Tibial artery (tissue), 4 donors: ENCODE measurements around the gene FUT7.

Experiments used
- DNase-seq, 2 donors: peaks; one replicate each; pipeline ENCODE4 v3.0.0-alpha.2; 2019
- H3K27ac ChIP-seq, 2 donors: fragments of 200-600 bp; sonication (generic) in 1 of 2; 1 replicate in 1 of 2; 2 replicates in 1 of 2; pipeline ENCODE4 v1.5.1; 2018 to 2019; ENCODE audit warnings: mild to moderate bottlenecking in 1 of 2
- H3K27me3 ChIP-seq, 2 donors: fragments of 200-600 bp; sonication (generic) in 1 of 2; one replicate each; pipeline versions ENCODE4 v1.5.1 to v1.6.0; 2016 to 2019
- H3K36me3 ChIP-seq, 3 donors: fragments of 200-600 bp; sonication (generic) in 2 of 3; one replicate each; pipeline ENCODE4 v1.5.1; 2016 to 2019; ENCODE audit warnings: mild to moderate bottlenecking in 2 of 3
- H3K4me1 ChIP-seq, 4 donors: fragments of 200-600 bp; sonication (generic) in 2 of 4; 1 replicate in 3 of 4; 2 replicates in 1 of 4; pipeline ENCODE4 v1.5.1; 2016 to 2019
- H3K4me3 ChIP-seq, 2 donors: fragments of 200-600 bp; sonication (generic) in 1 of 2; 1 replicate in 1 of 2; 2 replicates in 1 of 2; pipeline ENCODE4 v1.5.1; 2018 to 2019; ENCODE audit warnings: mild to moderate bottlenecking in 2 of 2
- H3K9me3 ChIP-seq, 3 donors: fragments of 200-600 bp; sonication (generic) in 1 of 3; one replicate each; pipeline ENCODE4 v1.5.1; 2016 to 2019
- intact Hi-C: fragments of 100-400 bp; cut with DNase I; formaldehyde crosslinking; loops from one replicate; pipeline ENCODE4 v1.15.0; 2023; ENCODE audit warnings: low total_unique reads
- TF ChIP-seq, protein P1 (sequence below), 2 experiments: fragments of 200-600 bp in 1 of 2; fragments of 450-650 bp in 1 of 2; IDR thresholded peaks; one replicate each; pipeline ENCODE4 v1.5.1; 2017 to 2019; ENCODE audit warnings: antibody characterized with exemption in 2 of 2, mild to moderate bottlenecking in 1 of 2, moderate library complexity in 1 of 2

FUT7 gene

DNA sequence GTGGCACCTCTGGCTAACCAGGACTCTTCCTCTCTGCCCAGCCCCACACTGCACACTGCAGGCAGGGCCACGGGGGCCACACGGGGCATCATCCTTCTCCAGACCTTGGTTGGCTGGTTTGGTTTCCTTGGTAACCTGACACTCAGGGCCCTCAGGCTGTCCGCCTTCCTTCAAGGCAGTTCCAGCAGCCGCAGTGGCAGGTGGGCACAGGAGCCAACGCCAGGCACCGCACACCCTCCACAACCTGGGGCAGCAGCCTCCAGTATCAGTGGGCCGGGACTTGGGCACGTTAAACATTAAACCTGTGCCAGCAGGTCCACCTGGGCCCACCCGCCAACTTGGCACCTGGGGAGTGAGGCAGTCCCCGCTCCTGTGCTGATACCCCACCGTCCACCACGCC is 12.1 kb upstream of the FUT7 start:
- Histone ChIP-seq H3K4me1 (peaks cover 0 to 43% (median 21%) of the 10 kb centered on the region in 4 donors), H3K27ac (no peak overlapping the region), H3K4me3 (peak overlapping the region; percentile 54 to 57), H3K36me3 (peaks cover 5 to 22% (median 21%) of the 10 kb centered on the region in 3 donors), H3K9me3 (no peaks in the 10 kb centered on the region), H3K27me3 (peaks cover 0 to 26% of the 10 kb centered on the region in 2 donors)
- intact Hi-C loops: loop anchor here (5.0 kb wide), 1 partner anchor 33 kb away; the partner anchor contains the start of gene UAP1L1
- no peak for DNase-seq
- TF ChIP-seq, protein P1, sequence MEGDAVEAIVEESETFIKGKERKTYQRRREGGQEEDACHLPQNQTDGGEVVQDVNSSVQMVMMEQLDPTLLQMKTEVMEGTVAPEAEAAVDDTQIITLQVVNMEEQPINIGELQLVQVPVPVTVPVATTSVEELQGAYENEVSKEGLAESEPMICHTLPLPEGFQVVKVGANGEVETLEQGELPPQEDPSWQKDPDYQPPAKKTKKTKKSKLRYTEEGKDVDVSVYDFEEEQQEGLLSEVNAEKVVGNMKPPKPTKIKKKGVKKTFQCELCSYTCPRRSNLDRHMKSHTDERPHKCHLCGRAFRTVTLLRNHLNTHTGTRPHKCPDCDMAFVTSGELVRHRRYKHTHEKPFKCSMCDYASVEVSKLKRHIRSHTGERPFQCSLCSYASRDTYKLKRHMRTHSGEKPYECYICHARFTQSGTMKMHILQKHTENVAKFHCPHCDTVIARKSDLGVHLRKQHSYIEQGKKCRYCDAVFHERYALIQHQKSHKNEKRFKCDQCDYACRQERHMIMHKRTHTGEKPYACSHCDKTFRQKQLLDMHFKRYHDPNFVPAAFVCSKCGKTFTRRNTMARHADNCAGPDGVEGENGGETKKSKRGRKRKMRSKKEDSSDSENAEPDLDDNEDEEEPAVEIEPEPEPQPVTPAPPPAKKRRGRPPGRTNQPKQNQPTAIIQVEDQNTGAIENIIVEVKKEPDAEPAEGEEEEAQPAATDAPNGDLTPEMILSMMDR (IDR thresholded peaks at IDR 0.05): no peak

DNA sequence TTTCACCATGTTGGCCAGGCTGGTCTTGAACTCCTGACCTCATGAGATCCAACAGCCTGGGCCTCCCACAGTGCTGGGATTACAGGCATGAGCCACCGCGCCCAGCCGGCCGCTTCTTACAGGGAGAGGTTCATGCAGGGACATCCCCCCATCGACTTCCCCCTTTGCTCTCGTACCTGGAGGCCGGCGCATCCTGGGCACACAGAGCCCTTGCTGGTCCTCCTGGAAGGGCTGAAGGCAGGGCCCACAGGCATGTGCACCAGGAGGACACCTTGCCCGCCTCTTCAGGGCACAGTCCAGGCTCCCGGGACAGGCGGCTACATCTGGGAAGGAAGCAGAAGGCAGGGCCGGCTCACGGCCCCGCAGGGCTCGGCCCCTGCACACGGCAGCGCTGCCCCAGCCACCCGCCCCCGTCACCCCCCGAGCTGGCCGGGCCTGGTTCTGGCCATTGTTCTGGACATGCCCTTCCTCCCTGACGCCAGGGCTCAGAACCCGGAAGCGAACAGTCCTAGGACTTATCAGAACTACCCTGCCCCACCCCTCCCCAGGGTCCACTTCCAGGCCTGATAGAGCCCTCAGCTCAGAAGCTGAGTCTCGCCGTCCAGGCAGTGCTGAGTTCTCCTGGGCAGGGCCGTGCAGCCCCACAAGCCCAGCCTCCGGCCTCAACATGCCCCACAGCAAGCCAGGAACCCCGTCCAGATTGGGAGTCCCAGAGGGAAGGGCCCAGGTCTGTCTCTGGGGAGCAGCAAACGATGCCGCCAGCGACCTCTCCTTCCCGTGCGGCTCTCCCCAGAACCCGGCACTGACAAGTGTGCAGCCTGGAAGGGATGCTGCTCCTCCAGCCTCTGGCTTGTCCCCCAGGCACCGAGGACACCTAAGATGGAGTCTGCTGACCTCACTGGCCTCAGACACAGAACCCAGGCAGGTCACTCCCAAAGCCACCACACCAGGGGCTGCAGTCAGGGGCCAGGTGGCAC is 11.2 kb upstream of the FUT7 start:
- DNase-seq: no peak
- Histone ChIP-seq H3K4me3 (peak overlapping the region in 1 of 2 donors; percentile 54), H3K27me3 (peaks cover 0 to 16% of the 10 kb centered on the region in 2 donors), H3K36me3 (peaks cover 5 to 31% (median 22%) of the 10 kb centered on the region in 3 donors), H3K27ac (no peak overlapping the region), H3K9me3 (no peaks in the 10 kb centered on the region), H3K4me1 (peaks cover 0 to 33% (median 21%) of the 10 kb centered on the region in 4 donors)
- TF ChIP-seq, protein P1 (IDR thresholded peaks at IDR 0.05): no peak
- intact Hi-C loops: loop anchor here (5.0 kb wide), 1 partner anchor 34 kb away; the partner anchor contains the start of gene UAP1L1

GRCh38 chr9:137041124-137041523 is 9.2 kb upstream of the FUT7 start:
- H3K27me3 ChIP-seq: peaks cover 0 to 4% of the 10 kb centered on the region in 2 donors
- H3K4me1 ChIP-seq: peaks cover 0 to 27% (median 16%) of the 10 kb centered on the region in 4 donors
- intact Hi-C loops: loop anchor here (5.0 kb wide), 1 partner anchor 36 kb away; the partner anchor contains the start of gene UAP1L1
- no peak overlapping the region for H3K4me3 ChIP-seq
- DNase-seq: no peak
- peaks cover 5 to 41% (median 22%) of the 10 kb centered on the region in 3 donors for H3K36me3 ChIP-seq
- H3K27ac ChIP-seq: no peak overlapping the region
- no peaks in the 10 kb centered on the region for H3K9me3 ChIP-seq
- TF ChIP-seq, protein P1 (IDR thresholded peaks at IDR 0.05): no peak

GRCh38 chr9:137040568-137040967 is 8.7 kb upstream of the FUT7 start:
- peaks cover 0 to 26% (median 13%) of the 10 kb centered on the region in 4 donors for H3K4me1 ChIP-seq
- intact Hi-C loops: loop anchor here (5.0 kb wide), 1 partner anchor 37 kb away; the partner anchor contains the start of gene UAP1L1
- DNase-seq: no peak
- no peak overlapping the region for H3K4me3 ChIP-seq
- H3K9me3 ChIP-seq: no peaks in the 10 kb centered on the region
- peaks cover 5 to 41% (median 22%) of the 10 kb centered on the region in 3 donors for H3K36me3 ChIP-seq
- H3K27me3 ChIP-seq: peaks cover 0 to 10% of the 10 kb centered on the region in 2 donors
- H3K27ac ChIP-seq: no peak overlapping the region
- TF ChIP-seq, protein P1 (IDR thresholded peaks at IDR 0.05): no peak

- no peak overlapping the region for H3K27ac ChIP-seq
- no peaks in the 10 kb centered on the region for H3K9me3 ChIP-seq
- intact Hi-C loops: loop anchor here (5.0 kb wide), 1 partner anchor 38 kb away; the partner anchor contains the start of gene UAP1L1
- peaks cover 0 to 15% of the 10 kb centered on the region in 2 donors for H3K27me3 ChIP-seq
- no peak overlapping the region for H3K4me3 ChIP-seq
- DNase-seq: no peak
- H3K4me1 ChIP-seq: peaks cover 0 to 26% (median 13%) of the 10 kb centered on the region in 4 donors
- peaks cover 5 to 41% (median 22%) of the 10 kb centered on the region in 3 donors for H3K36me3 ChIP-seq
- TF ChIP-seq, protein P1 (IDR thresholded peaks at IDR 0.05): no peak
Observed at GRCh38 chr9:137039611-137040366, 7.9 kb upstream of the FUT7 start.
